Body of pancreas (tissue), 4 donors: ENCODE results near the gene NUP210L. TPM values are rescaled to one million over a fixed set of nuclear protein-coding genes. Genes with fewer than 3 reads are reported as not detected.
"Not testable (repeated sequence)": the region's sequence is repeated elsewhere in the genome, so short reads cannot be mapped to it uniquely, and the experiment has no call there.

ENCODE experiments used
- ATAC-seq: fragments of 150-250 bp; one replicate; pipeline ENCODE4 v1.9.1; 2016
- DNase-seq, 4 donors: peaks; one replicate each; pipeline ENCODE4 v3.0.0-alpha.2; 2019
- H3K27ac ChIP-seq, 4 donors: fragments of 200-600 bp; sonication (generic); 1 replicate in 3 of 4; 2 replicates in 1 of 4; pipeline versions ENCODE4 v1.5.1 to v1.6.1; 2016 to 2019; ENCODE audit warnings: mild to moderate bottlenecking in 1 of 4, mixed read lengths in 1 of 4, moderate library complexity in 1 of 4
- H3K27me3 ChIP-seq, 2 donors: fragments of 200-600 bp; sonication (generic); one replicate each; pipeline ENCODE4 v1.6.0; 2016; ENCODE audit warnings: mild to moderate bottlenecking in 1 of 2
- H3K36me3 ChIP-seq, 2 donors: fragments of 200-600 bp; sonication (generic); replicated peaks in 1 of 2; 2 replicates each; pipeline ENCODE4 v1.5.1; 2016; ENCODE audit warnings: low read depth in 2 of 2; ENCODE audit not compliant: insufficient read depth in 1 of 2
- H3K4me1 ChIP-seq: fragments of 200-600 bp; sonication (generic); one replicate; pipeline ENCODE4 v1.6.0; 2016
- H3K4me3 ChIP-seq, 2 donors: fragments of 200-600 bp; sonication (generic); 1 replicate in 1 of 2; 2 replicates in 1 of 2; pipeline ENCODE4 v1.5.1; 2016 to 2019
- H3K9me3 ChIP-seq, 3 donors: fragments of 200-600 bp; sonication (generic); 1 replicate in 2 of 3; 2 replicates in 1 of 3; pipeline ENCODE4 v1.5.1; 2016
- POLR2A ChIP-seq, 3 donors: fragments of 450-650 bp; IDR thresholded peaks; one replicate each; pipeline ENCODE4 v1.6.1; 2016; ENCODE audit warnings: antibody characterized with exemption in 3 of 3, mild to moderate bottlenecking in 2 of 3
- WGBS, 2 donors: methylation state at CpG; one replicate each; pipeline ENCODE4 v1.1.5; 2017; 5-methylcytosine and 5-hydroxymethylcytosine counted together
- intact Hi-C: fragments of 100-400 bp; cut with DNase I; formaldehyde crosslinking; loops from one replicate; pipeline ENCODE4 v1.15.1; 2023
- total RNA-seq, 2 donors: library from RNA; depleted of rRNA; stranded (reverse); fragments of >200 nt; gene quantifications; one replicate each; pipeline ENCODE4 v1.1.0, GENCODE V29; 2016
- TF ChIP-seq, protein P1 (sequence below), 7 experiments: fragments of 450-650 bp in 4 of 7; fragments of 200-600 bp in 3 of 7; sonication (generic) in 3 of 7; IDR thresholded peaks; one replicate each; pipeline ENCODE4 v1.5.1; 2016 to 2019; ENCODE audit warnings: antibody characterized with exemption in 7 of 7

NUP210L gene
- total RNA-seq, 2 donors from 2014 or later: not detected

- no peak for DNase-seq
- Histone ChIP-seq H3K4me3 (no peak overlapping the region), H3K36me3 (peaks cover 0 to 2% of the 10 kb centered on the region in 2 donors), H3K4me1 (peaks cover 15% of the 10 kb centered on the region), H3K27ac (peak overlapping the region in 1 of 4 donors; percentile 68), H3K9me3 (no peaks in the 10 kb centered on the region), H3K27me3 (no peaks in the 10 kb centered on the region)
- TF ChIP-seq, protein P1, sequence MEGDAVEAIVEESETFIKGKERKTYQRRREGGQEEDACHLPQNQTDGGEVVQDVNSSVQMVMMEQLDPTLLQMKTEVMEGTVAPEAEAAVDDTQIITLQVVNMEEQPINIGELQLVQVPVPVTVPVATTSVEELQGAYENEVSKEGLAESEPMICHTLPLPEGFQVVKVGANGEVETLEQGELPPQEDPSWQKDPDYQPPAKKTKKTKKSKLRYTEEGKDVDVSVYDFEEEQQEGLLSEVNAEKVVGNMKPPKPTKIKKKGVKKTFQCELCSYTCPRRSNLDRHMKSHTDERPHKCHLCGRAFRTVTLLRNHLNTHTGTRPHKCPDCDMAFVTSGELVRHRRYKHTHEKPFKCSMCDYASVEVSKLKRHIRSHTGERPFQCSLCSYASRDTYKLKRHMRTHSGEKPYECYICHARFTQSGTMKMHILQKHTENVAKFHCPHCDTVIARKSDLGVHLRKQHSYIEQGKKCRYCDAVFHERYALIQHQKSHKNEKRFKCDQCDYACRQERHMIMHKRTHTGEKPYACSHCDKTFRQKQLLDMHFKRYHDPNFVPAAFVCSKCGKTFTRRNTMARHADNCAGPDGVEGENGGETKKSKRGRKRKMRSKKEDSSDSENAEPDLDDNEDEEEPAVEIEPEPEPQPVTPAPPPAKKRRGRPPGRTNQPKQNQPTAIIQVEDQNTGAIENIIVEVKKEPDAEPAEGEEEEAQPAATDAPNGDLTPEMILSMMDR (IDR thresholded peaks at IDR 0.05): no peak
- no peak for TF ChIP-seq POLR2A (IDR thresholded peaks at IDR 0.05)
- no peak for ATAC-seq
- intact Hi-C loops: no loop called here
- WGBS, 2 donors: 81 to 82% methylated on average over 6 of the region's 6 CpGs
Observed at GRCh38 chr1:154154053-154154452, 820 bp downstream of the NUP210L start.

DNA sequence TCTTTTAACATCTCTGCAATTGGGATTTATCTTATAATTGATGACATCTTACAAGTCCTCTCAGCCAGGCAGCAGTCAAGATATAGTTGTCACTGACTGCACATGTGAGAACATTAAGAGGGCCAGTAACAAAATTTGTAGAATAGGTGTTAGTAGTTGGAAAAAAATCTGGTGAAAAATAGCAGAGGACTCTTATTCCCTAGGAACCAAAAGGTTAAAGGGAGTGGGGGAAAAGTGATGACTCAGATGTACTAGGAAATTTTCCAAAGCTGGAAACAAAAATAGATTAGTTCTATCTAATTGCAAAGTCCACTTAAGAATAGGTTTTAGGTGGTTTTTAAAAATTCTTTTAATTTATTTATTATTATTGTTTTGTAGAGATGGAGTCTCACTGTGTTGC, 3.6 kb downstream of the NUP210L start:
- Histone ChIP-seq H3K4me3 (no peak overlapping the region), H3K27me3 (no peaks in the 10 kb centered on the region), H3K9me3 (no peaks in the 10 kb centered on the region), H3K36me3 (peaks cover 0 to 2% of the 10 kb centered on the region in 2 donors), H3K27ac (no peak overlapping the region), H3K4me1 (peaks cover 15% of the 10 kb centered on the region)
- ATAC-seq (no peak), DNase-seq (no peak)
- TF ChIP-seq POLR2A (IDR thresholded peaks at IDR 0.05): no peak
- intact Hi-C loops: no loop called here

DNA sequence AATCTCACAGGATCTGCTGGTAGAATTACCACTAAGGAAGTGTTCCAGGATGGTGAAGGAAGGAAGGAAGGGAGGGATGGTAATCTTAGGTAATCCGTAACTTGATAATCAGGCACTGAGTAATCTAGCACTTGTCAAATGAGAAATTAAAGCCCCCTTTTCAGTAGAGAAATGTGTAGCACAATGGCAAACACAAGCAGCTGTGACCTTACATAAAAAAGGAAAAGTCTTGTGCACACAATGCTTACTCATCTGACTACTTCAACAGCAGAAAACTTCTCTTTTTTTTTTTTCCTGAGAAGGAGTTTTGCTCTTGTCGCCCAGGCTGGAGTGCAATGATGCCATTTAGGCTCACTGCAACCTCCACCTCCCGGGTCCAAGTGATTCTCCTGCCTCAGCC, 6.1 kb downstream of the NUP210L start:
- 39 to 61% methylated on average over 3 of the region's 3 CpGs for WGBS, 2 donors
- H3K36me3 ChIP-seq: no peaks in the 10 kb centered on the region
- intact Hi-C loops: no loop called here
- H3K27ac ChIP-seq: no peak overlapping the region
- no peak for DNase-seq
- H3K9me3 ChIP-seq: no peaks in the 10 kb centered on the region
- no peak for TF ChIP-seq POLR2A (IDR thresholded peaks at IDR 0.05)
- TF ChIP-seq, protein P1 (IDR thresholded peaks at IDR 0.05): no peak
- no peak overlapping the region for H3K4me3 ChIP-seq
- H3K27me3 ChIP-seq: no peaks in the 10 kb centered on the region
- ATAC-seq: no peak
- no peaks in the 10 kb centered on the region for H3K4me1 ChIP-seq

DNA sequence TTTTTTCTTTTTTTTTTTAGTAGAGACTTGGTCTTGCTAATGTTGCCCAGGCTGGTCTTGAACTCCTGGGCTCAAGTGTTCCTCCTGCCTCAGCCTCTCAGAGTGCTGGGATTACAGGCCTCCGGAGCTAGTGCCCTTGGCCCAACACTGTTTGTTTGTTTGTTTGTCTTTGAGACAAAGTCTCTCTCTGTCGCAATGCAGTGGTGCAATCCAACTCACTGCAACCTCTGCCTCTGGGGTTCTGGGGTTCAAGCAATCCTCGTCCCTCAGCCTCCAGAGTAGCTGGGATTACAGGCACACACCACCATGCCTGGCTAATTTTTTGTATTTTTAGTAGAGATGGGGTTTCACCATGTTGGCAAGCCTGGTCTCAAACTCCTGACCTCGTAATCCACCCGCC, 7.4 kb downstream of the NUP210L start:
- DNase-seq, H3K4me3 ChIP-seq, ATAC-seq, H3K4me1 ChIP-seq, H3K9me3 ChIP-seq, H3K27ac ChIP-seq, H3K27me3 ChIP-seq, H3K36me3 ChIP-seq, intact Hi-C loops: not testable (repeated sequence)
- 81 to 85% methylated on average over 5 of the region's 5 CpGs for WGBS, 2 donors

GRCh38 chr1:154145986-154146385, 8.9 kb downstream of the NUP210L start:
- intact Hi-C loops: no loop called here
- WGBS, 2 donors: 95% methylated on average over 2 of the region's 2 CpGs
- Histone ChIP-seq H3K4me1 (no peaks in the 10 kb centered on the region), H3K27me3 (no peaks in the 10 kb centered on the region), H3K4me3 (no peak overlapping the region), H3K27ac (no peak overlapping the region), H3K36me3 (no peaks in the 10 kb centered on the region), H3K9me3 (no peaks in the 10 kb centered on the region)
- ATAC-seq (no peak), DNase-seq (no peak)
- no peak for TF ChIP-seq POLR2A (IDR thresholded peaks at IDR 0.05)
- TF ChIP-seq, protein P1 (IDR thresholded peaks at IDR 0.05): peak in 5 of 7 experiments; percentile 4 to 35 (median 26)

DNA sequence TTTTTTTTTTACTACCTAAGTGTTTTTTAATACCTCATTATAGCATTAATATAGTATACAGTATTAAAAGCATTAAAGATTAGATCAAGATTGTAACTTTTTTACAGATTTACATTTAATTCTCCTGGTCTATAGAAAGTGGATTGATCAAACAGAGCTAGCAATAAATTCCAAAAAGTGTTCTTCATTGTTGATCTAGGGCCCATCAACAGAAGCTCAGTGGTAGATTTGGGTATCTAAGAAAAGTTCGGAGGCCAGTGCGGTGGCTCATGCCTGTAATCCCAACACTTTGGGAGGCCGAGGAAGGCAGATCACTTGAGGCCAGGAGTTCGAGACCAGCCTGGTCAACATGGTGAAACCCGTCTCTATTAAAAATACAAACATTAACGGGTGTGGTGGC, 12.5 kb downstream of the NUP210L start:
- no peaks in the 10 kb centered on the region for H3K9me3 ChIP-seq
- ATAC-seq (no peak), DNase-seq (no peak)
- TF ChIP-seq, protein P1 (IDR thresholded peaks at IDR 0.05): no peak
- TF ChIP-seq POLR2A (IDR thresholded peaks at IDR 0.05): no peak
- H3K4me1 ChIP-seq: no peaks in the 10 kb centered on the region
- intact Hi-C loops: no loop called here
- H3K36me3 ChIP-seq: no peaks in the 10 kb centered on the region
- no peak overlapping the region for H3K27ac ChIP-seq
- H3K4me3 ChIP-seq: no peak overlapping the region
- WGBS, 2 donors: 83 to 94% methylated on average over 6 of the region's 6 CpGs
- no peaks in the 10 kb centered on the region for H3K27me3 ChIP-seq
